Fibroblast of gingiva (primary cell): ENCODE results near the gene SOAT2.
"Not testable (repeated sequence)": the region's sequence is repeated elsewhere in the genome, so short reads cannot be mapped to it uniquely, and the experiment has no call there.

Experiments
- DNase-seq: peaks from one replicate; pipeline ENCODE4 v3.0.0-alpha.2; 2011; ENCODE audit warnings: low read depth

Gene SOAT2

DNA sequence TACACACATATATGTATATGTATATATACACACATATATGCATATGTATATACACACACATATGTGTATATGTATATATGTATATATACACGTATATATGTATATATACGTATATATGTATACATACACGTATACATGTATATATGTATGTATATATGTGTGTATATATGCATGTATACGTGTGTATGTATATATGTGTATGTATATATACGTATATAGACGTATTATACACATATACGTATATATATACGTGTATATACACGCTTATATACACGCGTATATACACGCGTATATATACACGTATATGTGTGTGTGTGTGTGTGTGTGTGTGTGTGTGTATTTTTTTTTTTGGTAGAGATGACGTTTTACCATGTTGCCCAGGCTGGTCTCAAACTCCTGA lies 44.4 kb downstream of the SOAT2 start:
- DNase-seq = no peak

GRCh38 chr12:53151039-53151438 lies 47.8 kb downstream of the SOAT2 start:
- no peak for DNase-seq

GRCh38 chr12:53152390-53152789 lies 49.1 kb downstream of the SOAT2 start:
- DNase-seq = no peak

GRCh38 chr12:53159195-53159839 lies 56.0 kb downstream of the SOAT2 start:
- DNase-seq = peak; percentile 60

DNA sequence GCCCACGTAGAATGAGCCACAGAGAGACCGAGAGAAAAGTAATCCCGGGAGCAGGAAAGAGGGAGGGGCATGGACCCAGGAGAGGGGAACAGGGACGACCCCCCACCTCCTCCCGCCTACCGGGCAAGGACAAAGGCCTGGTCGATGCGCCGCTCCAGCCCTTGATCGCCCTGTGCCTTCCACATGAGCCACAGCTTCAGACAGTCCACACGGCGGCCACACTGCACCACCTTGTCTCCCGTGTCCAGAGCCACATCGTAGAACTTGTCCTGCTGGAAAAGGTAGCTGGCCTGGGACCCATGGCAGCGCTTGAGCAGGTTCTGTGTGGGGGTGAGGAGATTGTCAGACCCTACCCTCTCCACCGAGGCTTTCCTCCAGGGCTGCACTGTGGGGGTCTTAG lies 56.7 kb downstream of the SOAT2 start:
- DNase-seq = no peak

- no peak for DNase-seq
Observed at GRCh38 chr12:53160673-53161072, 57.4 kb downstream of the SOAT2 start.

DNA sequence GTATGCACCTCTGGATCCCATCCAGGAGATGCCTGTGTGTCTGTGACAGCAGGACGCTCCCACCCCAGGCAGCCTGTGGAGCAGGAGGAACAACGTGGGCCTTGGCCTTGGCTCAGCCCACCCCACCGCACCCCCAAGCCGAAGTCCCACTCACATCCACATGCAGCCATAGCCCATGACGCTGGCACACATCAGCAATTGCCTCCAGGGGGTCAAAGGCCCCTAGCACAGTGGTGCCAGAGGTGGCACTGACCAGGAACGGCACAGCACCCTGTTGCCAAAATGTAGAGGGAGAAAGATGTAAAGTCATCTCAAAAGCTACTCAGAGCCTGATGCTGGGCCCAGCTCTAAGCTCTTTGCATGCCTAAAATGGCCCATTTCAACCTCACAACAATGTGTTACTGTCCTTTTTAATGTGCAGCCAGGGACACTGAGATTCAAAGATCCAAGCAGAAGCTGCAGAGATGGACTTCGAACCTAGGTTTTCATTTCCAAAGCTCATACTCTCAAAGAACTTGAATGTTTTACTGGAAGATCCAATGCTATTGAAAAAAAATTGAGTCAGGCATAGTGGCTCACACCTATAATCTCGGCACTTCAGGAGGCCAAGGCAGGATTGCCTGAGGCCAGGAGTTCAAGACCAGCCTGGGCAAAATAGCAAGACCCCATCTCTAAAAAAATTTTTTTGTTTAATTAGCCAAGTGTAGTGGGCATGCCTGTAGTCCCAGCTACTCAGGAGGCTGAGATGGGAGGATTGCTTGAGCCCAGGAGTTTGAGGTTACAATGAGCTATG lies 58.0 kb downstream of the SOAT2 start:
- no peak for DNase-seq

DNA sequence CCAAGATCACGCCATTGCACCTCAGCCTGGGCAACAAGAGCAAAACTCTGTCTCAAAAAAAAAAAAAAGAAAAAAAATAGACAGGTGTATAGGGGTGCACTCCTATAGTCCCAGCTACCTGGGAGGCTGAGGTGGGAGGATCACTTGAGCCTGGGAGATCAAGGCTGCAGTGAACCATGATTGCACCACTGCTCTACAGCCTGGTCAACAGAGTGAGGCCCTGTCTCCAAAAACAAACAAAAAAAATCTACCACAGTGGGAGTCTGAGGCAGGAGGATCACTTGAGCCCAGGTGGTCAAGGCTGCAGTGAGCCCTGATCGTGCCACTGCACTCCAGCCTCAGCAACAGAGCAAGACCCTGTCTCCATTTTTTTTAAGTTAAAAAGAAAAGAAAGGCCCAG lies 59.7 kb downstream of the SOAT2 start:
- not testable (repeated sequence) for DNase-seq

DNA sequence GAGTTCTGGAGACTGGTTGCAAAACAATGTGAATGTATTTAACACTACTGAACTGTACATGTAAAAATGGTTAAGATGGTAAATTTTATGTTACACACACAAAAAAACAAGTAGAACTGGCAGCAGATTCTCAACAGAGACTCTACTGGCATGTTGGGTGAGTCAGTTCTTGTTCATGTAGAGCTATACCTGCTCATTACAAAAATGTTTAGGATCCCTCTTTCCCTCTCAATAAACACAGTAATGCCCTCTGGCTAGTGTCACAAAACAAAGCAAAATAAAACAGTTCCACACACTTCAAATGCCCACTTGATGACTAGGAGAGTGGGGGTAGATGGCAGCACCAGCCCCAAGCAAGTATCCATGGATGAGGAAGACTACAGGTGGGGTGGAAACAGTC lies 63.6 kb downstream of the SOAT2 start:
- DNase-seq = no peak

DNA sequence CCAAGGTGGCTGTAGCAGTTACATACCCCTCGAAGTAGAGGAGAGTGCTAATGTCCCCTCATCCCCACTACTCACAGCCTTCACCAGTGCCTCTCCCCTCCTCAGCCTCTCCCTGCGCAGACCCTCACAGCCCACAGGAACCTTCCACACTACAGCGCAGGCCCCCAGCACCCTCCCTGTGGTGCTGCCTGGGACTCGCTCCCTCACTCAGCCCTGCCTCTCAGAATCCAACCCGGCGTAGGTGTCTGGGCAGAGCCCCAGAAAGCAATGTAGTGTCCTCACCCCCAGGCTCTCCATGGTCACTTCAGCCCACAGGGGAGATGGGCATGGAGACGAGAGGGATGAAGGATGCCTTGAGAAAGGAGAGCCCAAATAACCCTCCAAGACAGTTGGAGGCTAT lies 66.4 kb downstream of the SOAT2 start:
- no peak for DNase-seq

- no peak for DNase-seq
Observed at GRCh38 chr12:53170215-53170614, 66.9 kb downstream of the SOAT2 start.

GRCh38 chr12:53170876-53171724 lies 67.8 kb downstream of the SOAT2 start:
- DNase-seq = no peak

GRCh38 chr12:53171725-53172329 lies 68.5 kb downstream of the SOAT2 start:
- DNase-seq = no peak

DNA sequence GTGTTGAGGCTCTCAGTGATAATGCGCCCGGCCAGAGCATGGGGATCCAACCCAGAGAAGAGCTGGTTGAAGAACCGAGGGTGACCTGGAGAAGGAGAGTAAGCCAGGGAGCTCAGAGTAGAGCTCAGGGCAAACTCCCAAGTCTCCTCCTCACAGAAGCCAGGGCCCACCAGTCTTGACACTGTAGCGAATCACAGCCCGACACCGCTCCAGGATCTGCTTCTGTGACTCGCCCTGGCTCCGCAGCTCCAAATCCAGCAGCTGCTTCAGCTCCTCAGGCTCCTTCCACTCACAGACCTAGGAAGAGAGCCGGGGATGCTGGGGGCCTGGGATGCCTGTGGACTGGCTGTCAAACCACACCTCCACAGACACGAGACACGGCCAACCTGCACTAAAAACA lies 69.1 kb downstream of the SOAT2 start:
- no peak for DNase-seq

- no peak for DNase-seq
Observed at GRCh38 chr12:53173085-53173715, 69.9 kb downstream of the SOAT2 start.
